ENCODE measurements around the gene VGLL3.

GRCh38 chr3:86987421-86987715 is 3.6 kb downstream of the VGLL3 start:
- TF ChIP-seq POLR2A (IDR thresholded peaks at IDR 0.05; ENCODE audit: low read depth), result no peak
- no peak for TF ChIP-seq CTCF (IDR thresholded peaks at IDR 0.05)
- TF ChIP-seq EP300 (IDR thresholded peaks at IDR 0.05), result no peak
